HG03439 (cell line): ENCODE measurements around the gene IFTAP.

Source experiments
- ATAC-seq: cut with Tn5 transposase; IDR thresholded peaks from one replicate; pipeline ENCODE4 v1.9.1; 2021; ENCODE audit warnings: mild to moderate bottlenecking, moderate library complexity; ENCODE audit not compliant: unreplicated experiment

Gene IFTAP

GRCh38 chr11:36703055-36703404 lies 108.7 kb downstream of the IFTAP start:
- peak; percentile 59 for ATAC-seq
